HepG2 (cell line): ENCODE measurements around the gene ZDHHC18. TPM values are rescaled to one million over a fixed set of nuclear protein-coding genes. Genes with fewer than 3 reads are reported as not detected.

Experiments used
- ASH2L ChIP-seq: fragments of 300-600, 200-600 bp; sonication (generic); IDR thresholded peaks from 2 replicates; pipeline ENCODE4 v1.7.0; 2017; ENCODE audit warnings: low read depth, mild to moderate bottlenecking, moderate library complexity, mixed read lengths, low read length; ENCODE audit not compliant: insufficient read length
- GTF3A ChIP-seq: sonication (generic); formaldehyde crosslinking; conservative IDR thresholded peaks from 2 replicates; pipeline ENCODE4 v1.4.0; 2020; ENCODE audit warnings: mild to moderate bottlenecking, missing genetic modification reagents
- HMG20B ChIP-seq: conservative IDR thresholded peaks from 2 replicates; pipeline ENCODE4 v1.6.1; 2016; ENCODE audit warnings: missing genetic modification reagents, missing compliant biosample characterization
- KMT2A ChIP-seq: sonication (generic); formaldehyde crosslinking; IDR thresholded peaks from 2 replicates; pipeline ENCODE4 v1.4.0; 2020; ENCODE audit warnings: missing genetic modification reagents
- LRRFIP1 ChIP-seq: sonication (generic); formaldehyde crosslinking; conservative IDR thresholded peaks from 2 replicates; pipeline ENCODE4 v1.4.0; 2020; ENCODE audit warnings: missing genetic modification reagents
- MTF1 ChIP-seq: sonication (generic); formaldehyde crosslinking; IDR thresholded peaks from 2 replicates; pipeline ENCODE4 v1.5.0; 2020; ENCODE audit warnings: missing genetic modification reagents
- MTF2 ChIP-seq: sonication (generic); formaldehyde crosslinking; IDR thresholded peaks from 2 replicates; pipeline ENCODE4 v1.5.0; 2020; ENCODE audit warnings: missing genetic modification reagents, borderline replicate concordance
- NCOA1 ChIP-seq: sonication (generic); formaldehyde crosslinking; IDR thresholded peaks from 2 replicates; pipeline ENCODE4 v1.9.0; 2021; ENCODE audit warnings: missing genetic modification reagents
- NR2F2 ChIP-seq: IDR thresholded peaks from 2 replicates; pipeline ENCODE4 v1.6.1; 2012; ENCODE audit warnings: low read depth, inconsistent platforms, borderline replicate concordance
- RFX5 ChIP-seq: IDR thresholded peaks from 2 replicates; pipeline ENCODE4 v1.6.1; 2011; ENCODE audit warnings: low read depth, low read length, improper control_type of control experiment
- SP4 ChIP-seq: sonication (generic); formaldehyde crosslinking; IDR thresholded peaks from 2 replicates; pipeline ENCODE4 v1.8.1; 2023; ENCODE audit warnings: mild to moderate bottlenecking, missing genetic modification reagents
- TCF12 ChIP-seq, 2 experiments: fragments of 450-650 bp in 1 of 2; sonication (generic) in 1 of 2; formaldehyde crosslinking in 1 of 2; IDR thresholded peaks; 2 replicates each; pipeline versions ENCODE4 v1.6.1 to v1.8.0; 2017 to 2022; ENCODE audit warnings: antibody characterized with exemption in 1 of 2, mild to moderate bottlenecking in 1 of 2, missing genetic modification reagents in 1 of 2, moderate library complexity in 1 of 2
- TP53 ChIP-seq: sonication (generic); formaldehyde crosslinking; conservative IDR thresholded peaks from 2 replicates; pipeline ENCODE4 v1.4.0; 2020; ENCODE audit warnings: missing genetic modification reagents
- ZNF260 ChIP-seq: sonication (generic); formaldehyde crosslinking; IDR thresholded peaks from 2 replicates; pipeline ENCODE4 v1.4.0; 2020; ENCODE audit warnings: missing genetic modification reagents, low read depth, mild to moderate bottlenecking, borderline replicate concordance
- ZNF670 ChIP-seq: sonication (generic); formaldehyde crosslinking; IDR thresholded peaks from 2 replicates; pipeline ENCODE4 v1.8.0; 2022; ENCODE audit warnings: mild to moderate bottlenecking, missing genetic modification reagents, borderline replicate concordance
- ZNF691 ChIP-seq: sonication (generic); formaldehyde crosslinking; IDR thresholded peaks from 2 replicates; pipeline ENCODE4 v1.4.0; 2020; ENCODE audit warnings: missing genetic modification reagents, low read depth, mild to moderate bottlenecking, borderline replicate concordance
- ZNF747 ChIP-seq: sonication (generic); formaldehyde crosslinking; IDR thresholded peaks from 2 replicates; pipeline ENCODE4 v1.8.1; 2023; ENCODE audit warnings: missing genetic modification reagents, mild to moderate bottlenecking, borderline replicate concordance
- ZSCAN5A ChIP-seq: sonication (generic); formaldehyde crosslinking; IDR thresholded peaks from 2 replicates; pipeline ENCODE4 v1.8.0; 2022; ENCODE audit warnings: mild to moderate bottlenecking, missing genetic modification reagents, borderline replicate concordance
- polyA plus RNA-seq, 8 experiments: library from polyadenylated mRNA; depleted of rRNA in 3 of 8; stranded (reverse) in 7 of 8; unstranded in 1 of 8; fragments of >200 nt; fragmentation: Illumina TruSeq in 4 of 8; extraction: Trizol in 4 of 8; gene quantifications; 2 replicates each; pipeline versions ENCODE4 v1.2.1 to v1.2.3, GENCODE V29; 2011 to 2016; ENCODE audit warnings: low read depth in 4 of 8, missing spikeins in 1 of 8, mixed read lengths in 1 of 8; ENCODE audit not compliant: insufficient read depth in 1 of 8
- total RNA-seq, 5 experiments: library from RNA; depleted of rRNA; stranded (reverse); fragments of >200 nt; fragmentation: Illumina TruSeq; extraction: Trizol; gene quantifications; 2 replicates each; pipeline ENCODE4 v1.2.3, GENCODE V29; 2016; ENCODE audit warnings: low read depth in 1 of 5
- TF ChIP-seq, protein P1 (sequence below): sonication (generic); formaldehyde crosslinking; IDR thresholded peaks from 2 replicates; pipeline ENCODE4 v1.8.0; 2022; ENCODE audit warnings: missing genetic modification reagents, mild to moderate bottlenecking, moderate library complexity, borderline replicate concordance

ZDHHC18 gene
- total and polyA plus RNA-seq, 2 of the 13 experiments (the other 11 are each of a cell fraction or from before 2014, with no cell fraction given), result 13.2 to 35.3 TPM

DNA sequence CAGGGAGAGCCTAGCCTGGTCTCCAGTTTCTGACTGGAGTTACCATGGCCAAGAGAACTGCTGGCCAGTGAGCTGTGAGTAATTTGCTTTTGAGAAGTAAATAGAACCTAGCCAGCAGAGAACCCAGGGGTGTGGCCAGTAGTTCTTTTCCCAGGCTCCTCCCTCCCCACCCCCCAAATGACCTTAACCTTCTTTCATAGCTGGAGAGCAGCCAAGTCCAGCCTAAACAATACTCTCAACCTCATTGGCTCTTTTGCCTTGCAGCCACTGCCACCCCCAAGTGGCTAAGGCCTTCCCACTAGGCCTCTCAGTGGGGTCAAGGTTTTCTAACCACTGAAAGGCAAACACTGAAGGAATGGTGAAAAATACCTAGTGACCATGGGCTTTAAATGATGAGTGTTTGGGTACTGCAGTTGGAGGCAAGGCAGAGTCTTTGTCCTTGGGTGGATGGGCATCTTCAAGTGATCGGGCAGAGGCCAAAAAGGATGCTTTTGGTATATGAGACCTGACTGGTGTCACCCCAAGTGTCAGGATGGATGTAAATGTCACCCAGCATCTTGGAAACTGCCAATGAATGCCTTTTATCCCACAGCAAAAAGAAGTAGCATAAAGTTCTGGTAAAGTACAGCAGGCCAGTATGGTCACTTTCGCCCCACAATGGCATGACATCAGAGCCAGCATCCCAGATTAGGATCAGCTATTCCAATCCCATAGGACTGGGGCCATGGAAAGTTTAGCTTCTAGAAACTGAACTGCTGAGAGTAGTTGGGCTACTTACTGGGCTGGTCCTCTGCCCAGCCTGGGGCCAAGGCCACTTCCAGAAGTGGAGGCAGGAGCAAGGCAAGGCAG is 42.2 kb upstream of the ZDHHC18 start (continued):
- no peak for TF ChIP-seq LRRFIP1 (CRISPR knock-in tag)
- TF ChIP-seq NR2F2, result peak; percentile 85; the same call in 1 of the 2 replicates
- TF ChIP-seq KMT2A (CRISPR knock-in tag), result no peak
- no peak for TF ChIP-seq TCF12 (IDR thresholded peaks at IDR 0.05)
- no peak for TF ChIP-seq TCF12 (CRISPR knock-in tag; IDR thresholded peaks at IDR 0.05)
- TF ChIP-seq GTF3A (CRISPR knock-in tag), result no peak
- TF ChIP-seq NCOA1 (CRISPR knock-in tag), result no peak
- TF ChIP-seq RFX5, result peak; percentile 43; the same call in 1 of the 2 replicates
- peak; percentile 58; the same call in 1 of the 2 replicates for TF ChIP-seq SP4 (CRISPR knock-in tag)
- no peak for TF ChIP-seq ZNF260 (CRISPR knock-in tag)
- peak; percentile 37 for TF ChIP-seq ASH2L
- TF ChIP-seq ZNF670 (CRISPR knock-in tag), result no peak
- TF ChIP-seq ZNF747 (CRISPR knock-in tag), result no peak
- TF ChIP-seq TP53 (CRISPR knock-in tag), result no peak
- TF ChIP-seq MTF2 (CRISPR knock-in tag), result no peak
- peak; percentile 78; the same call in 1 of the 2 replicates for TF ChIP-seq ZNF691 (CRISPR knock-in tag)
- TF ChIP-seq, protein P1, sequence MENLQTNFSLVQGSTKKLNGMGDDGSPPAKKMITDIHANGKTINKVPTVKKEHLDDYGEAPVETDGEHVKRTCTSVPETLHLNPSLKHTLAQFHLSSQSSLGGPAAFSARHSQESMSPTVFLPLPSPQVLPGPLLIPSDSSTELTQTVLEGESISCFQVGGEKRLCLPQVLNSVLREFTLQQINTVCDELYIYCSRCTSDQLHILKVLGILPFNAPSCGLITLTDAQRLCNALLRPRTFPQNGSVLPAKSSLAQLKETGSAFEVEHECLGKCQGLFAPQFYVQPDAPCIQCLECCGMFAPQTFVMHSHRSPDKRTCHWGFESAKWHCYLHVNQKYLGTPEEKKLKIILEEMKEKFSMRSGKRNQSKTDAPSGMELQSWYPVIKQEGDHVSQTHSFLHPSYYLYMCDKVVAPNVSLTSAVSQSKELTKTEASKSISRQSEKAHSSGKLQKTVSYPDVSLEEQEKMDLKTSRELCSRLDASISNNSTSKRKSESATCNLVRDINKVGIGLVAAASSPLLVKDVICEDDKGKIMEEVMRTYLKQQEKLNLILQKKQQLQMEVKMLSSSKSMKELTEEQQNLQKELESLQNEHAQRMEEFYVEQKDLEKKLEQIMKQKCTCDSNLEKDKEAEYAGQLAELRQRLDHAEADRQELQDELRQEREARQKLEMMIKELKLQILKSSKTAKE (CRISPR knock-in tag), result peak; percentile 87
- no peak for TF ChIP-seq MTF1 (CRISPR knock-in tag)
- TF ChIP-seq HMG20B, result peak; percentile 95
- TF ChIP-seq ZSCAN5A (CRISPR knock-in tag), result no peak
